DMS114 treated with DMSO at 0.1 percent for 48 hours (cell line): Measurements from ENCODE around the gene ZBTB34.

Experiments
- DNase-seq: peaks from one replicate; lab custom pipeline; 2025; ENCODE audit not compliant: unreplicated experiment; lab: John Stamatoyannopoulos, UW

Gene ZBTB34

DNA sequence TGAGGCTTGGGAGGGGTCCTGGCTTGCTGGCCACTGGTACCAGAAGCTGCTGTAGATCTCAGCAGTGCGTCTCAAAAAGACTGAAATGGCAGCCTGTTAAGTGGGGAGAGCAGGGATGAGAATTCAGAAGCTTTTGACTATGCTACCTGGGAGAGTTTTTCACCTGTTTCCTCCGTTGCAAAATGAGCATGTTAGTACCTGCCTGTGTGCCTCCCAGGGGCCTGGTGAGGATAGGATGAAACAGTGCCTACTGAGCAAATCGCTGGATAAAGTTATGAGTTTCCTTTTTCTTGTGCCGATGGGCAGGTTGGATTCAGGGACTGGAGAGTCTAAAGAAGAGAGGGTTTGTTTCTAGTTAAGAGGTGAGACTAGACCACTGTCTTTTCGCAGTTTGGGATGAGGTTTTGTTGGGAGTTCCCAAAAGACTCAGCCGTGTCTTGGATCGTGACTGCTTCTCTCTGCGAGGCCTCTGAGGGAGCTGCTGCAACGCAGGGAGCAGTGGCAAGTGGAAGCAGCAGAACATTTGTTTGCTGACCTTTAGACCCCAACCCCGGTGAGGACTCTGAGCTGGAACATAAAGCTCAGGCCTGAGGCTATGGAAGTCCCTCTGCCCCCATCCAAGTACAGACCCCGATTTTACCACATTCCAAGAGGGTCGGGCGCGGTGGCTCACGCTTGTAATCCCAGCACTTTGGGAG is 55.6 kb downstream of the ZBTB34 start:
- no peak for DNase-seq

DNA sequence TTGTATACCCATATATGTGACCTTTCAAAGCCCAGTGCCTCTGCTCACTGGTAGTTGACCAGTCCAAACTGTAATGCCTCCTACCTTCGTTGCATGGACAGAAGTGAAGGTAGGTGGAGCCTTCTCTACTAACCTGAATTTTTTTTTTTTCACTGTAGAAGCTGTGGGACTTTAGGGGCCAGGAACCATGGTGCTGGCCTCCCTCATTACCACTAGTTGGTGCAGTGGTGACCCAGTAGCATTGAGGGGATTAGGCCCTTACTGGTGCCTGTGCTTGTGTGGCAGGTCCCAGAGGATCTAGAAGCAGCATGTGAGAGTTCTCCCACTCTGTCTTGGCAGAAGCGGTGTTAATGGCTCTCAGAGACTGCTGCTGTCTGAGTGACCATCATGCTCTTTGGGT is 56.5 kb downstream of the ZBTB34 start:
- no peak for DNase-seq

DNA sequence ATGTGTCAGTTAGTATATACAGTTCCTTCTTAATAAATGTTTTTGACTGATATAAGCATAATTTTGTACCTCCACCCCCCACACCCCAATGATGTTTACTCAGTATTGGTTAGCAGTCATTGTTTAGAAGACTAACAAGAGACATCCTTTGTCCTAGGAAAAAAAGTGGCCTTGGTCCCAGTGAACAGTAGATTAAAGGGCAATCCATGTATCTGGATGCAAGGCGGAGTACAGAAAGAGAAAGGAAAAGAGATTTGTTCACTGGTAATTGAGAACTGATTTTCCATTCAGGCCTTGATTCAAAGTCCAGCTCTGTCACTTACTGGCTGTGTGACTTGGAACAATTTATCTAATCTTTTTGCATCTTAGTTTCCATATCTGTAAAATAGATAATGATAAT is 58.8 kb downstream of the ZBTB34 start:
- no peak for DNase-seq

DNA sequence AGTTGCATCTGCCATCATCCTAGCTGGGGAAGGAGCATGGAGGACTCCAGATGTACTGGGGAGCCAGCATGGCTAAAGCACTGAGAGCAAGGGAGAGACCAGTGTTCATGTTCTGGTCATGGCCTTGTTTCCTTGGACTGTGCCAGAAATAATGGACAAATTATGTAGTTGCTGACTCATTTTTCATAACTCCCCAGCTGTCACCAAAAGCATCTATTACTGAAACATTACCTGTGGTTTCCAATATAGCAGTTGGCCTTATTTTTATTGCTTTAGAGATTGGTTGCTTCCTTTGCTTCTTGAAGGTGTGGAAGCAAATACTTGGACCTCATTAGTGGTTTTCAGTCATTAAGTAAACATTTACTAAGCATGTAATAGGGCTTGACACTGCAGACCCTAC is 65.4 kb downstream of the ZBTB34 start:
- DNase-seq = no peak

DNA sequence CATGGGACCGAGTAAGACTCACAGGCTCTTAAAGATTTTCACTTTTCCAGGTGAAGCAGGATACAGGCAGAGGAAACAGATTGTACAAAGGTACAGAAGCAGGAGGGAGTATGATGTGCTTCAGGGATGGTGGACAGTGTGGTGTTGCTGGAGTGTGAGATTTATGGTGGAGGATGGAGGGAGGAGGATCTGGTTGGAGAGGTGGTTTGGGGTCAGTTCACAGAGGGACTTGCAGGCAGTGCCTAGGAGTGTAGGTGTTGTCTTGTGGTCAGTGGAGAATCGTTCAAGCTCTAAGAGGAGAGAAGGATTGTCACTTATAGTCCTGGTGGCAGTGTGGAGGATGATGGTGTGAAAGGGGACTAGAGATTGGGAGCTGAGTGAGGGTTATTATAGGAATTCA is 65.9 kb downstream of the ZBTB34 start:
- DNase-seq = no peak

DNA sequence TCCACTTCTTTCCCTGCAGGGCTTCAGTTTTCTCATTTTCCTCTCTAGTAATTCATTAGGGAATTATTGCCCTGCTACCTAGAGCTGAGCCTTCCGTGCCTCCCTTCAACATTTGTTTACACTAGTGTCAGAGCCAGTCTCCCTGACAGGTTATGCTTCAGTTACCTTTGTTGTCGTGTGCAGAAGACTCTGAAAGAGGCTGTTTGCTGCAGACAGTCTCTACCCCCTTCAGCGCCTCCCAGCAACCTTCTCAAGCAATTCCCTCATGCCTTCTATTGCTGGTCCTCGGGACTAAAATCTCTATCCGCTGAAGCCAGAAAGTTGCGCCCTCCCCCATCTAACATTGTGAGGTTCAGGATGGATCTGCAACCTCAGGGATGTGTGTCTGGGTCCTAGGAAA is 67.0 kb downstream of the ZBTB34 start:
- no peak for DNase-seq

DNA sequence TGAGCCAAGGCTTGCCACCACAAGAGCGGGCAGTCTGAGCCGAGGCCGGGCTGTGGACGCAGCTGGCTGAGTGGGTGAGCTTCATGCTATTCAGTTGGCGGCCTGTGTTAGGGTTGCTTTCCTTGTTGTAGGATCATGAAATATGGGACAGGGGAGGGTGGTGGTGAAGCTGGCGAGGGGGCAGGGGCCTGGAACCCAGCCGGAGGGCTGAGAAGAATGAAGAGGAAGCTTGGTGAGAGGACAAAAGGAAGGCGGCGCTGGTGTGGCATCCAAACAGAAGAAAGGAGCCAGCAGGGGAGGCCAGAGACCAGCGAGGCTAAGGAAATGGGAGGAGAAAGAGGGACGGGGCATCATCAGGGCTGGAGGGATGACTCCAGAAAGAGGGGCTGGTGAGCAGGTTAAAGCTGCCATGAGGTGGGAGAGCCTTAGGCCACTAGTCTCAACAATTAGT is 72.5 kb downstream of the ZBTB34 start:
- DNase-seq = no peak

DNA sequence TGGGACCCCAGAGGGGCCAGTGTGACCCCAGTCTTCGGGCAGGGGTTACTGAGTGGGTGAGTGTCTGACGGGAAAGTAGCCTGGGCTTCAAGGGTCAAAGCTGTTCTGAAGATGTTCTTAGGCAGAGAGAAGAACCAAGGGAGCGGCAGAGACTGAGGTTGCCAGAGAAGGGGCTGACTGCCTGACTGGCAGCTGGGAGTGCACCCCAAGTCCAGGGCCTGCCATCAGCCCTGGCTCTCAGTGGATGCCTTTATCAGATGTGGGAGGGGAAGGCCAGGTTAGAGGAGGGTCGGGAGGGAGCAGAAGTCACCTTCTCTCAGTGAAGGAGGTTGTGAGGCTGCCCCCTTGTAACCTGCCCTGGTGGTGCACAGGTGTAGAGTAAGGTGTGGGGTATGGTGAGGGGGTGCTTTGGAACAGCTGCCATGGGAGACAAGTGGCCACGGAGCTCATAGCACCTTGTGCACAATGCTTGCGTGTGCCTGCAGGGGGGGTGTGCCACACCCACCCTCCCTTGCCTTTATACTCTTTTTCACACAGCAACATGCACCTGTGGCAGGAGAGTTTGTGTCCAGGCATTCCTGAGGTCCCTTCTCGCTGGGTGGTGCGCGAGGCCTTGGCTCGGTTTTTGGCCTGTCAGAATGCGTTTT is 73.0 kb downstream of the ZBTB34 start:
- no peak for DNase-seq

DNA sequence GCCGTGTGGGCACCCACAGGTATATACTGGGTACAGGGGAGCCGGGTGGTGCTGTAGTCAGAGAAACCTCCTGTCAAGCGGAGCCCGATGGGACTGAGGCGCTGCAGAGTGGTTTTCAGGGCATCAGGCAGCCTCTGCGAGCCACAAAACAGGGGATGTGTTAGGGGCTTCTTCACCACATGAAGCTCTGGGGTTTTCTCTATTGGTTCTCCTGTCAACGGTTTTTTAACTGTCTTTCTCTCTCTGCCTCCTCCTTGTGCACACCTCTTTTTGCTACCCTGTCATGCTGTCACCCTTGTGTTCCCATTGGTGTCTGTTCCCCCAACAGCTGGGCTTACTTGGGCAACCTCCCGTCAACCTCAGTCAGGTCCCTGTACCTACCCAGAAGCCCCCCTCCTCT is 74.0 kb downstream of the ZBTB34 start:
- DNase-seq = no peak
